Suprapubic skin (tissue), 4 donors: ENCODE results near the gene NPLOC4. TPM values are rescaled to one million over a fixed set of nuclear protein-coding genes. Genes with fewer than 3 reads are reported as not detected.

Source experiments
- DNase-seq, 2 donors: peaks; one replicate each; pipeline ENCODE4 v3.0.0-alpha.2; 2019; ENCODE audit warnings: low spot score in 2 of 2
- H3K27ac ChIP-seq: fragments of 200-600 bp; sonication (generic); one replicate; pipeline ENCODE4 v1.5.1; 2019
- H3K27me3 ChIP-seq: fragments of 200-600 bp; sonication (generic); one replicate; pipeline ENCODE4 v1.5.1; 2019
- H3K36me3 ChIP-seq: fragments of 200-600 bp; sonication (generic); one replicate; pipeline ENCODE4 v1.5.1; 2019
- H3K4me1 ChIP-seq: fragments of 200-600 bp; sonication (generic); one replicate; pipeline ENCODE4 v1.5.1; 2019
- H3K4me3 ChIP-seq: fragments of 200-600 bp; sonication (generic); one replicate; pipeline ENCODE4 v1.5.1; 2019; ENCODE audit warnings: mild to moderate bottlenecking
- H3K9me3 ChIP-seq: fragments of 200-600 bp; sonication (generic); one replicate; pipeline ENCODE4 v1.5.1; 2019
- EP300 ChIP-seq: sonication (generic); formaldehyde crosslinking; IDR thresholded peaks from one replicate; pipeline ENCODE4 v1.6.1; 2017; ENCODE audit warnings: antibody characterized with exemption
- POLR2A ChIP-seq, 2 donors: fragments of 450-650 bp; IDR thresholded peaks; one replicate each; pipeline ENCODE4 v1.6.1; 2017; ENCODE audit warnings: antibody characterized with exemption in 2 of 2, mild to moderate bottlenecking in 2 of 2, moderate library complexity in 2 of 2
- POLR2AphosphoS5 ChIP-seq, 3 donors: sonication (generic); formaldehyde crosslinking; IDR thresholded peaks; one replicate each; pipeline ENCODE4 v1.6.1; 2017; ENCODE audit warnings: antibody characterized with exemption in 3 of 3
- WGBS: methylation state at CpG from one replicate; pipeline ENCODE4 v1.1.5; 2018; 5-methylcytosine and 5-hydroxymethylcytosine counted together
- total RNA-seq, 4 donors: library from RNA; depleted of rRNA; stranded (reverse); fragments of >200 nt; gene quantifications; one replicate each; pipeline ENCODE4 v1.1.0, GENCODE V29; 2016
- TF ChIP-seq, protein P1 (sequence below), 2 donors: fragments of 200-600 bp in 1 of 2; fragments of 450-650 bp in 1 of 2; sonication (generic) in 1 of 2; IDR thresholded peaks; one replicate each; pipeline ENCODE4 v1.5.1; 2016 to 2019; ENCODE audit warnings: antibody characterized with exemption in 2 of 2, mild to moderate bottlenecking in 1 of 2, moderate library complexity in 1 of 2

Gene NPLOC4
- total RNA-seq, 4 donors from 2014 or later: 77.1 to 115 (median 91.7) TPM

DNA sequence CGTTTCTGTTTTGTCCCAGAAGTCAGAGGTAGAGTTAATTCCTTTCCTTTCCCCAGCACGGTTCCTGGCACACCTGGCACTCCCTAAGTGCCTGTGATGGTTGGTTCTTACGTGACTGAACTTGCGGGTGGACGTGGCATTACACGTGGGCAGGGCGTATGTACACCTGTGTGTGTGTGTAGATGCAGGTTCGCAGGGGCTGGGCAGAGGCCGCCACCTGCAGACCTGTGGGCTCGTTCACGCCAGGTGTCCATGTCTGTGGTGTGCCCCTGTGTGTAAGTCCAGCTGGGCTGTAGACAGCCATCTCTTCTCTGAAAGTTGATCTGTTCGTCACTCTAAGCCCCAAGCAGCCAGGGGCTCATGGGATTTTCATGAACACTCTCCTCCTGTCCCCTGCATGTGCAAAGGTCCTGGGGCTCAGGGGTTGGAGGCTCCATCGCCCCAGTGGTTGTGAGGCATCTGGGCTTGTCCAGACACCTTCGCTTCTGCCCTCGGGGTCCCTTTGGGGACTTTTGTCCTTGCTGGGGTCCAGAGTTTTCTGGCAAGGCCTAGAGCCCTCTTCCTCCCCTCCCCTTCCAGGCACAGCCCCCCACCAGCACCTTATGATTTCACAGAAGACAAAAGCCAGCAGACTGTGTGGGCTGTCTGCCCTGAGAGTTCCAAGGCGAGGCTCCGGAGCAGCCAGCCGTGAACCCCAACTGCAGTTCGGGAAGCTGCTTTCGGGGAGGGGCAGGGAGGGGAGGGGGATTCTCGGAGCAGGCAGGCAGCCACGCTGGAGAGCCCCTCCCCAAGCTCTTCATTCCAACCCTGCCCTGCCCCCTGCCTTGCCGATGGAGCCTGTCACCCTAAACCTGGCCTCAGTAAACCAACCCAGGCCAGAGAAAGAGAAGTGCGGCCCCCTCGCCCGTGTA lies 114.2 kb downstream of the NPLOC4 start:
- Histone ChIP-seq H3K36me3 (no peaks in the 10 kb centered on the region), H3K27ac (no peak overlapping the region), H3K9me3 (no peaks in the 10 kb centered on the region), H3K4me3 (no peak overlapping the region), H3K4me1 (peaks cover 35% of the 10 kb centered on the region), H3K27me3 (peaks cover 19% of the 10 kb centered on the region)
- TF ChIP-seq POLR2AphosphoS5 (IDR thresholded peaks at IDR 0.05) (no peak), EP300 (no peak), POLR2A (IDR thresholded peaks at IDR 0.05) (no peak)
- TF ChIP-seq, protein P1, sequence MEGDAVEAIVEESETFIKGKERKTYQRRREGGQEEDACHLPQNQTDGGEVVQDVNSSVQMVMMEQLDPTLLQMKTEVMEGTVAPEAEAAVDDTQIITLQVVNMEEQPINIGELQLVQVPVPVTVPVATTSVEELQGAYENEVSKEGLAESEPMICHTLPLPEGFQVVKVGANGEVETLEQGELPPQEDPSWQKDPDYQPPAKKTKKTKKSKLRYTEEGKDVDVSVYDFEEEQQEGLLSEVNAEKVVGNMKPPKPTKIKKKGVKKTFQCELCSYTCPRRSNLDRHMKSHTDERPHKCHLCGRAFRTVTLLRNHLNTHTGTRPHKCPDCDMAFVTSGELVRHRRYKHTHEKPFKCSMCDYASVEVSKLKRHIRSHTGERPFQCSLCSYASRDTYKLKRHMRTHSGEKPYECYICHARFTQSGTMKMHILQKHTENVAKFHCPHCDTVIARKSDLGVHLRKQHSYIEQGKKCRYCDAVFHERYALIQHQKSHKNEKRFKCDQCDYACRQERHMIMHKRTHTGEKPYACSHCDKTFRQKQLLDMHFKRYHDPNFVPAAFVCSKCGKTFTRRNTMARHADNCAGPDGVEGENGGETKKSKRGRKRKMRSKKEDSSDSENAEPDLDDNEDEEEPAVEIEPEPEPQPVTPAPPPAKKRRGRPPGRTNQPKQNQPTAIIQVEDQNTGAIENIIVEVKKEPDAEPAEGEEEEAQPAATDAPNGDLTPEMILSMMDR (IDR thresholded peaks at IDR 0.05): no peak
- 90% methylated on average over 4 of the region's 26 CpGs for WGBS
- no peak for DNase-seq

DNA sequence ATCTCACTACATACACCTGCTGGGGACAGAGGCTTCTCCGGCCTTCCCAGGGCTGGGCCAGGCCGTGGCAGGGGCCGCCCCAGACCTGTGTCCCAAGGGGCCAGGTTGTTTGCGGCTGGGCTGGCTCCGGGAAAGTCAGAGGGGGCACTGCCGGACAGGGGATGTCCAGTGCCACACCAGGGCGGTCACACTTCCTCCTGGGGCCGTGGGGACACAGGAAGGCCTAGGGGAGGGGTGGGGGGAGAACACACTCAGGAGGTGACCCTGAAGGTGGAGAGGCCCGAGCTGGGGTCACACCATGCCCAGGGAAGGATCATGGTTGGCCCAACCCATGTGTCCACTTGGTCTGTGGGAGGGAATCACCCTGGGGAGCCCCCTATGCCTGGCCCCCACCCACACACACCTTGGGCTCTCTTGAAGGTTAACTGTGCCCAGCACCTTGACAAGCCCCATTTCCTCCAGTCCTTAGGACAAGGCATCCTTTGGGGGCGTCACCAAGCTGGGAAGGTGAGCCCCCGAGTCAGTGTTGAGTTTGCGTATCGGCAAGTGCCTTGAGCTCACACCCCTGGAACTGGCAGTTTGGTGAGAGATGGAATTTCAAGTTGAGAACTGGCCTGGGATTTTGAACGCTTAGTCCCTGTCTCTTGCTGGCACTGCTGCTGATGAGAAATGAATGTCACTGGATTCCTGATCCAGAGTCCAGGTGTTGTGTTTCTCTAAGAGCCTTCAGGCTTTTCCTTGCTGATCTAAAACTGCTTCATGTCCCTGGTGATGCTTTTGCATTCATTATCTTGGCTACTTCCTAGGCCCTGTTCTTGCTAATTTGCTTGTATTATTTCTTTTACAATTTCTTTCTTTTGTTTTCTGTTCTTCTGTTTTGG lies 116.7 kb downstream of the NPLOC4 start:
- H3K36me3 ChIP-seq: no peaks in the 10 kb centered on the region
- H3K4me1 ChIP-seq: peaks cover 56% of the 10 kb centered on the region
- H3K27me3 ChIP-seq: peaks cover 6% of the 10 kb centered on the region
- no peak for DNase-seq
- WGBS: 53% methylated on average over 3 of the region's 14 CpGs
- H3K4me3 ChIP-seq: peak overlapping the region; percentile 70
- TF ChIP-seq POLR2AphosphoS5 (IDR thresholded peaks at IDR 0.05) (no peak), POLR2A (IDR thresholded peaks at IDR 0.05) (no peak), EP300 (no peak)
- no peaks in the 10 kb centered on the region for H3K9me3 ChIP-seq
- no peak overlapping the region for H3K27ac ChIP-seq

DNA sequence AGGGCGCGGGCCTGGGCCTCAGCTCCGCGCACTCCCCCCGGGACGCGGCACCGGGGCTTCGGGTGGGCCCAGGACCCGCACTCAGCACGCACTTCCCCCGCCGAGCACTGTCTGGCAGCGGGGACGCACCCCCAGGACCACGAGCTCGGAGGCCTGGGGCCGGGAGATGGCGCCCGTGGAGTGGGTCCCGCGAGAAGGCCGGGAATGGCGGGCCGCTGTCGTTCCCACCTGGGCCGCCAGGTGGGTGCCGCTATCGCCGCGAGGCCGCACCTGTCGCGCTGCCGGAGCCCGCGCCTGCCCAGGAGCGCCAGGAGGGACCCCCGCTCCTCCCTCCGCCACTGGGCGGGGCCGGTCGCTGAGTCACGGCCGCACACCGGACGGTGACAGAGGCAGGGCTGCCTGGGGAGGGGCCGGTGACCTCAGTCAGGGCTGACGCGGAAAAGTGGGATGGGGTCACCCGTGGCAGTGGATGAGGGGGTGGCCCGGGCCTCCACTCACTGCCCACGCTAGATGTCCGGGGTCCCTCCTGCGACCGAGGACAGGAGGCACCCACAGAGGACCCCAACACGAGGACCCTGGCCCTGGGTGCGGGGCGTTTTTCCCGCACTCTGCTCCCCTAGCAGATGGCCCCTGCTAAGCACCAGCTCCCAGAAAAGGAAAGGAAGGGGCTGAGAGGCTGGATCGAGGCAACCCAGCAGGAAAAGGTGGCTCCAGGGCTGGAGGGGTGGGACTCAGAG lies 117.5 kb downstream of the NPLOC4 start:
- no peaks in the 10 kb centered on the region for H3K9me3 ChIP-seq
- peaks cover 6% of the 10 kb centered on the region for H3K27me3 ChIP-seq
- H3K36me3 ChIP-seq: no peaks in the 10 kb centered on the region
- H3K4me3 ChIP-seq: peak overlapping the region; percentile 70
- TF ChIP-seq, protein P1 (IDR thresholded peaks at IDR 0.05): peak; percentile 54 to 75
- TF ChIP-seq EP300: no peak
- peaks cover 62% of the 10 kb centered on the region for H3K4me1 ChIP-seq
- peak overlapping the region; percentile 71 for H3K27ac ChIP-seq
- 17% methylated on average over 1 of the region's 61 CpGs for whole genome bisulfite sequencing
- peak in 1 of 2 donors; percentile 74 for DNase-seq

DNA sequence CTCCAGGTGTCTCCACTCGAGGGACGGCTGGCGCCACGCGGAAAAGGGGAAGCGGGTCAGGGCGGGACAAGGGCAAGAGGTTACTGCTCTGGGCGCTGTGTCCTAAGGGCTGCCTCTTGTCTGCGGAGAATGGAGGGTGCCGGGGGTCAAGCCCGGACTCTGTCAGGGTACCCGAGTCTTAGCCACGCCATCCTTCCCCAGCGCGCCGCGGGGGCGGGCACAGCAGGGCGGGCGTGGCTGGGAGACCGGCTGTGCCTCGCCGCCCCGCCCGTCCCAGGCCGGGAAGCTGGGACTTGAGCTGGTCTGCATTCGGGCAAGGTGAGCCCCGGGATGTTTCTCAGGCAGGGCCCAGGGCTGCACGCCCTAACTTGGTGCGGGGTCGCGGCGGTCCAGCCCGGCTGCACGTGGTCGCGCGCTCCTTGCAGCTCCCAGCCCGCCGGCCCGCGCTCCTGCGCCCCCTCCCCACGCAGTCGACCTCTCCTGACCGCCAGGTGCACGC lies 118.1 kb downstream of the NPLOC4 start:
- DNase-seq: peak in 1 of 2 donors; percentile 78
- WGBS: no CpG with 5 or more reads among the region's 47 CpGs
- peak overlapping the region; percentile 71 for H3K27ac ChIP-seq
- H3K36me3 ChIP-seq: no peaks in the 10 kb centered on the region
- TF ChIP-seq POLR2A (IDR thresholded peaks at IDR 0.05): no peak
- TF ChIP-seq, protein P1 (IDR thresholded peaks at IDR 0.05): no peak
- no peak for TF ChIP-seq EP300
- no peaks in the 10 kb centered on the region for H3K9me3 ChIP-seq
- H3K4me1 ChIP-seq: peaks cover 68% of the 10 kb centered on the region
- H3K4me3 ChIP-seq: peak overlapping the region; percentile 70
- peaks cover 6% of the 10 kb centered on the region for H3K27me3 ChIP-seq

DNA sequence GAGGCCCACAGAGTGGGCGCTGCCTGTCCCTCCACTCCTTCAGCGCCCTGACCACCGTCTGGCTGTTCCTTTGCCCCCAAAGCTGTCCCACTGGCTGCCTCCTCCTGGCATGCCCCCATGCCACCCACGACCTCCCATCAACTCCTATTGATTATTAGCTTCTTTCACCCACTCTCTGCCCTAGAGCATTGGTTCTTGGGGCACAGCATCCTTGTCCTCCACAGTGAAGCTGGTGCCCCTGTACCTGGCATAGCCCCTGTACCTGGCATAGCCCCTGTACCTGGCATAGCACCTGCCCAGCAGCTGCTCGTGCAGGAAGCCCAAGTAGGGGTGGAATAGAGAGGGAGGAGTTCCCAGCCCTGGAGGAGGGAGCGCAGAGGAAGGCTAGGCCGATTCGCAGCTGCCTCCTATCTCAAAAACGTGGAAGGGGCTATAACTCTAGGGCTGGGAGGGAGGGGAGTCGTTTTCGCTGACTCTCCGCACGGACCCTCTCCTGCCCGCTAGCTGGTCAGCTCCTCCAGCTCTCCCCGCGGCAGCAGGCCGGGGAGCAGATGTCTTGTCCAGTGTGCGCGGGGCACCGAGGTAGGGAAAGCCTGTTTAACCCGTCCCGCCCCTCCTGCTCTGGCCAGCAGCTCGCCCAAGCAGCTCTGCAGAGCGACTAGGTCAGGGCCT lies 118.7 kb downstream of the NPLOC4 start:
- DNase-seq: no peak
- Histone ChIP-seq H3K4me1 (peaks cover 68% of the 10 kb centered on the region), H3K27ac (no peak overlapping the region), H3K4me3 (peak overlapping the region; percentile 70), H3K9me3 (no peaks in the 10 kb centered on the region), H3K36me3 (no peaks in the 10 kb centered on the region), H3K27me3 (peaks cover 1% of the 10 kb centered on the region)
- 43% methylated on average over 24 of the region's 24 CpGs for WGBS
- TF ChIP-seq, protein P1 (IDR thresholded peaks at IDR 0.05): no peak
- TF ChIP-seq POLR2A (IDR thresholded peaks at IDR 0.05): no peak
- no peak for TF ChIP-seq EP300
- no peak for TF ChIP-seq POLR2AphosphoS5 (IDR thresholded peaks at IDR 0.05)
